Heart left ventricle (tissue), 16 donors: ENCODE results near the gene RUNX1. TPM values are rescaled to one million over a fixed set of nuclear protein-coding genes. Genes with fewer than 3 reads are reported as not detected.

ENCODE experiments used
- ATAC-seq, 4 donors: fragments of 200-7000 bp; cut with Tn5 transposase; one replicate each; pipeline ENCODE4 v1.9.1; 2020 to 2022; ENCODE audit warnings: moderate library complexity in 4 of 4, mild to moderate bottlenecking in 3 of 4, moderate number of reproducible peaks in 1 of 4
- DNase-seq, 5 donors: peaks; one replicate each; pipeline ENCODE4 v3.0.0-alpha.2; 2020
- H3K27ac ChIP-seq, 12 donors: fragments of 200-600 bp; sonication (generic) in 4 of 12; one replicate each; pipeline versions ENCODE4 v1.5.0 to v1.8.0; 2016 to 2022; ENCODE audit warnings: mild to moderate bottlenecking in 2 of 12
- H3K27me3 ChIP-seq, 9 donors: fragments of 200-600 bp; sonication (generic) in 2 of 9; one replicate each; pipeline versions ENCODE4 v1.5.1 to v1.8.0; 2016 to 2022; ENCODE audit warnings: mild to moderate bottlenecking in 3 of 9
- H3K36me3 ChIP-seq, 9 donors: fragments of 200-600 bp; sonication (generic) in 2 of 9; one replicate each; pipeline versions ENCODE4 v1.5.0 to v1.8.0; 2018 to 2022; ENCODE audit warnings: mild to moderate bottlenecking in 2 of 9
- H3K4me1 ChIP-seq, 12 donors: fragments of 200-600 bp; sonication (generic) in 4 of 12; one replicate each; pipeline versions ENCODE4 v1.5.0 to v1.8.0; 2016 to 2022; ENCODE audit warnings: mild to moderate bottlenecking in 3 of 12
- H3K4me3 ChIP-seq, 12 donors: fragments of 200-600 bp; sonication (generic) in 4 of 12; one replicate each; pipeline versions ENCODE4 v1.5.0 to v1.8.0; 2017 to 2022; ENCODE audit warnings: mild to moderate bottlenecking in 9 of 12, moderate library complexity in 4 of 12
- H3K9me3 ChIP-seq, 12 donors: fragments of 200-600 bp; sonication (generic) in 4 of 12; one replicate each; pipeline versions ENCODE4 v1.5.0 to v1.8.0; 2016 to 2022; ENCODE audit warnings: mild to moderate bottlenecking in 1 of 12
- POLR2A ChIP-seq, 2 donors: fragments of 450-650 bp; IDR thresholded peaks; one replicate each; pipeline ENCODE4 v1.6.1; 2017; ENCODE audit warnings: antibody characterized with exemption in 2 of 2, mild to moderate bottlenecking in 2 of 2, moderate library complexity in 2 of 2
- WGBS, 4 donors: extraction: QIAGEN DNeasy Blood & Tissue Kit in 2 of 4; methylation state at CpG; one replicate each; pipeline versions ENCODE4 v1.1.5 to v1.1.7; 2013 to 2018; 5-methylcytosine and 5-hydroxymethylcytosine counted together
- intact Hi-C, 10 donors: fragments of 100-400 bp; cut with DNase I; formaldehyde crosslinking; loops; one replicate each; pipeline versions ENCODE4 v1.11.1 to v1.14.2; 2022
- polyA plus RNA-seq, 2 donors: library from polyadenylated mRNA; stranded (reverse); fragments of 200-250 nt; gene quantifications; one replicate each; pipeline ENCODE4 v1.2.3, GENCODE V29; 2013
- total RNA-seq, 9 donors: library from RNA; depleted of rRNA in 2 of 9; stranded (reverse); fragments of >200 nt in 2 of 9; fragmentation: NEBNext Ultra II Directional in 3 of 9; extraction: Animal tissue kit (Norgen Biotek cat#: 25700) in 3 of 9; gene quantifications; one replicate each; pipeline versions ENCODE4 v1.1.0 to v1.2.4, GENCODE V29; 2016 to 2023
- TF ChIP-seq, protein P1 (sequence below), 12 donors: fragments of 200-600 bp; sonication (generic) in 4 of 12; IDR thresholded peaks; one replicate each; pipeline versions ENCODE4 v1.5.0 to v1.8.0; 2018 to 2022; ENCODE audit warnings: antibody characterized with exemption in 12 of 12, mild to moderate bottlenecking in 5 of 12
- donor health status: ischemic (EF 13 %, LVEDD 7.1; RV severe dilation, severe dysfunction).
- donor health status: healthy with polysubstance abuse.
- donor health status: DM: no; HTN: yes; CAD: no.
- donor health status: DM: no; HTN: no; CAD: no.
- donor health status: ischemic (EF 25% LVEDD 6.9; RV normal size, moderate dysfunction).
- donor health status: ischemic (EF 25% LVEDD 5.7; RV mildly dilated, moderate dysfunction).
- donor health status: healthy.
- donor health status: DM: yes; HTN: yes; CAD: no.
- donor health status: ischemic (EF 35%, LVEDD 5.7; RV mildly dilated, moderate dysfunction).
- donor health status: nonischemic (EF 11% LVEDD 7.7; RV severe dilation, severe dysfunction).
- donor health status: DM: yes; HTN: yes; CAD: no.
- donor health status: PGD.
- donor health status: ischemic (EF 29% LVEDD 5.4; RV normal size, mild dysfunction).
- donor health status: nonischemic (EF 23%, LVEDD 6.1; RV moderate dilation, normal function).

The RUNX1 gene
- total and polyA plus RNA-seq, 11 donors, result 0.61 to 54.5 (median 4.1) TPM

GRCh38 chr21:34867785-34868184, 181.3 kb downstream of the RUNX1 start:
- H3K27ac ChIP-seq, result no peak overlapping the region
- H3K36me3 ChIP-seq, result peaks cover 0 to 89% (median 3%) of the 10 kb centered on the region in 9 donors
- ATAC-seq (no peak), DNase-seq (no peak)
- no peaks in the 10 kb centered on the region for H3K9me3 ChIP-seq
- peaks cover 0 to 29% (median 0%) of the 10 kb centered on the region in 12 donors for H3K4me1 ChIP-seq
- H3K4me3 ChIP-seq, result no peak overlapping the region
- intact Hi-C loops, result no loop called here
- 79 to 91% (median 83%) methylated on average over 4 of the region's 4 CpGs for WGBS, 4 donors
- no peak for TF ChIP-seq POLR2A (IDR thresholded peaks at IDR 0.05)
- TF ChIP-seq, protein P1, sequence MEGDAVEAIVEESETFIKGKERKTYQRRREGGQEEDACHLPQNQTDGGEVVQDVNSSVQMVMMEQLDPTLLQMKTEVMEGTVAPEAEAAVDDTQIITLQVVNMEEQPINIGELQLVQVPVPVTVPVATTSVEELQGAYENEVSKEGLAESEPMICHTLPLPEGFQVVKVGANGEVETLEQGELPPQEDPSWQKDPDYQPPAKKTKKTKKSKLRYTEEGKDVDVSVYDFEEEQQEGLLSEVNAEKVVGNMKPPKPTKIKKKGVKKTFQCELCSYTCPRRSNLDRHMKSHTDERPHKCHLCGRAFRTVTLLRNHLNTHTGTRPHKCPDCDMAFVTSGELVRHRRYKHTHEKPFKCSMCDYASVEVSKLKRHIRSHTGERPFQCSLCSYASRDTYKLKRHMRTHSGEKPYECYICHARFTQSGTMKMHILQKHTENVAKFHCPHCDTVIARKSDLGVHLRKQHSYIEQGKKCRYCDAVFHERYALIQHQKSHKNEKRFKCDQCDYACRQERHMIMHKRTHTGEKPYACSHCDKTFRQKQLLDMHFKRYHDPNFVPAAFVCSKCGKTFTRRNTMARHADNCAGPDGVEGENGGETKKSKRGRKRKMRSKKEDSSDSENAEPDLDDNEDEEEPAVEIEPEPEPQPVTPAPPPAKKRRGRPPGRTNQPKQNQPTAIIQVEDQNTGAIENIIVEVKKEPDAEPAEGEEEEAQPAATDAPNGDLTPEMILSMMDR (IDR thresholded peaks at IDR 0.05), result no peak
- peaks cover 0 to 9% (median 0%) of the 10 kb centered on the region in 9 donors for H3K27me3 ChIP-seq

DNA sequence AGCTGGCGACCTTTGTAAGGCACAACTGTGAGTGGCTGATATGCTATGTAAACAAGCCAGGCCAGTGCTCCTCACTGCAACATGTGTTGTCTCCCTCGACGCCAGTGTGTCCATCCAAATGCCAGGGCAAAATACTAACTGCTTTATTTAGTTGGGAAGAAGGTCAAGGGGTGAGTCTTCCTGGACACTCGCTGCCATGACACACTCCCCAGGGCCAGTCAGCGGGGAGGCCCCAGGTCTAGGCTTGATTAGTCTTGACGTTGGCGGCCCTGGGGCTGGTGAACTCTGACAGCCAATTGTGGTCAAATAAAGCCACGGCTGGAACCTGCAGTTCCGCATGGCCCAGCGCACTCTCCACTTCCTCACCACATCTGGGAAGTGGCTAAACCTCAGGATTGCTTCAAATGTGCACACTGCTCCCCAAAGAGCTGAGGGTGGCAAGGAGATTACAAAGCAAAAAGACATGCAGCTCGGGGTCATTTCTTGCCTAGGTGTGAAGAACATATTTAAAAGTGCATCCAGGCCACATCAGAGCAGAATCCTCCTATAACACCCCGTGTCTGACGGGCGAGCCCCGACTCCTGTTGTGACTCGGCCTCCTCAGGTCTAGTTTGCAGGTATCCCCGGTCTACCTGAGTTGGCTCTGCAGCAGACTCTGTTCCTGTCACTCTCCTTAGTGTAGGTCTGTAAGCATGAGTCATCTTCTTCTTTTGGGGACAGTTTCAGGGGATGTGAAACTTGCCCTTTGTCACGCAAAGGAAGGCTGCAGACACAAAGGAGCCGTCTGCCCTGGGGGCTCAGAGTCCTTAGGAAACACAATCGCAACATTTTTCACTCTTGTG, 183.5 kb downstream of the RUNX1 start:
- peaks cover 0 to 9% (median 0%) of the 10 kb centered on the region in 9 donors for H3K27me3 ChIP-seq
- ATAC-seq (peak; percentile 36 to 76 (median 58)), DNase-seq (peak in 3 of 5 donors; percentile 58 to 74 (median 64))
- no peak overlapping the region for H3K27ac ChIP-seq
- no peak for TF ChIP-seq POLR2A (IDR thresholded peaks at IDR 0.05)
- TF ChIP-seq, protein P1 (IDR thresholded peaks at IDR 0.05), result no peak
- H3K36me3 ChIP-seq, result peaks cover 0 to 89% (median 3%) of the 10 kb centered on the region in 9 donors
- 64 to 72% (median 69%) methylated on average over 15 to 20 of the region's 20 CpGs for WGBS, 4 donors
- H3K4me1 ChIP-seq, result peaks cover 0 to 29% (median 0%) of the 10 kb centered on the region in 12 donors
- intact Hi-C loops, result no loop called here
- no peak overlapping the region for H3K4me3 ChIP-seq
- no peaks in the 10 kb centered on the region for H3K9me3 ChIP-seq

GRCh38 chr21:34864370-34865149, 184.5 kb downstream of the RUNX1 start:
- Histone ChIP-seq H3K9me3 (no peaks in the 10 kb centered on the region), H3K4me3 (no peak overlapping the region), H3K27me3 (no peaks in the 10 kb centered on the region), H3K27ac (no peak overlapping the region), H3K36me3 (peaks cover 0 to 89% (median 3%) of the 10 kb centered on the region in 9 donors), H3K4me1 (peaks cover 0 to 29% (median under 1%) of the 10 kb centered on the region in 12 donors)
- TF ChIP-seq POLR2A (IDR thresholded peaks at IDR 0.05), result no peak
- TF ChIP-seq, protein P1 (IDR thresholded peaks at IDR 0.05), result no peak
- WGBS, 4 donors, result 63 to 72% (median 69%) methylated on average over 6 to 8 of the region's 8 CpGs
- ATAC-seq (no peak), DNase-seq (no peak)
- intact Hi-C loops, result no loop called here

GRCh38 chr21:34862951-34863350, 186.2 kb downstream of the RUNX1 start:
- intact Hi-C loops, result no loop called here
- Histone ChIP-seq H3K36me3 (peaks cover 0 to 89% (median 6%) of the 10 kb centered on the region in 9 donors), H3K4me1 (peaks cover 0 to 38% (median 3%) of the 10 kb centered on the region in 12 donors), H3K4me3 (no peak overlapping the region), H3K9me3 (no peaks in the 10 kb centered on the region), H3K27ac (no peak overlapping the region), H3K27me3 (no peaks in the 10 kb centered on the region)
- WGBS, 4 donors, result 94 to 96% (median 95%) methylated on average over 3 of the region's 3 CpGs
- TF ChIP-seq, protein P1 (IDR thresholded peaks at IDR 0.05), result no peak
- no peak for TF ChIP-seq POLR2A (IDR thresholded peaks at IDR 0.05)
- DNase-seq, result no peak
- ATAC-seq, result no peak
